Embryonic facial prominence (tissue), 1 donor: ENCODE results near the gene CAMK2N2.

Experiments
- DNase-seq: peaks from one replicate; pipeline ENCODE4 v3.0.0-alpha.2; 2016; ENCODE audit errors: extremely low spot score

Gene CAMK2N2

DNA sequence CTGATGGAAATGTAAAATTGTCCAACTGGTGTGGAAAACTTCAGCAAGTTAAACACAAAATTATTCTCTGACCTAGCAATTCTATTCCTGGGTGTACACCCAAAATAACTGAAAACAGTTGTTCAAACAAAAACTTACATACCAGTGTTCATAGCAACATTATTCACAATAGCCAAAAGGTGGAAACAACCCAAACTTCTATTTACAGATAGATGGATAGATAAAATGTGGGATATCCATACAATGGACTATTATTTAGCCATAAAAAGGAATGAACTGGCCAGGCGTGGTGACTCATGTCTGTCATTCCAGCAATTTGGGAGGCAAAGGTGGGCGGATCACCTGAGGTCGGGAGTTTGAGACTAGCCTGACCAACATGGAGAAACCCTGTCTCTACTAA is 38.8 kb downstream of the CAMK2N2 start:
- DNase-seq, result no peak

DNA sequence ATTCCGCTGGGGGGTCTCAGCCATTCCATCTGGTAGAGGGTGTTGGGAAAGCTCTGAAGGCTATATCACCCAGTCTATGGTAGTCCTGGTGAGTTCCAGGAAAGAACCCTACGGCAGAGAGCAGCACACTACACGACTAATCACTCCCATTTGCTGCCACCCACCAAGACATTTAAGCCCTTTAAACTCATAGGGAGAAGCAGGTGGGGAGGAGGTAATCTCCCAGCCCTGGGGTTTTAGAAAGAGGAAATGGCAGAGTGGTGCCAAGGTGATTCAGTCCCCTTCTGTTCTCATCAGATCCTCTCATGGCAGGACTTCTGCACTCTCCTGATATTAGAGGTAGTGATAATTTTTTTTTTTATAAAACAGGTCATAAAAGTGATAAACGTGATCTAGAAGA is 42.5 kb downstream of the CAMK2N2 start:
- no peak for DNase-seq

DNA sequence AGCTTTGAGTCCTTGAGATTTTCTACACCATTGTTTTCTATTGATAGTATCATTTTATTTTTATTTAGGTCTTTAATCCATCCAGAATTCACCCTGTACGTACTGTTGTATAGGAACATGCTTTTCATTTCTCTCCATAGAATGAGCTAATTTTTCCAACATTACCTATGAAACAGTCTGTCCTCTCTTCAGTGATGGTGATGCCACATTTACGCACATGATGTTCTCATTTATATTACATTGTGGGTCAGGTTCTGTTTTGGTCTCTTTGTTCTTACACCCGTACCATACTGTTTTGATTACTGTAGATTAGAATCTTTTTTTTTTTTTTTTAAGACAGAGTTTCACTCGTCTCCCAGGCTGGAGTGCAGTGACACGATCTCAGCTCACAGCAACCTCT is 49.6 kb downstream of the CAMK2N2 start:
- no peak for DNase-seq

DNA sequence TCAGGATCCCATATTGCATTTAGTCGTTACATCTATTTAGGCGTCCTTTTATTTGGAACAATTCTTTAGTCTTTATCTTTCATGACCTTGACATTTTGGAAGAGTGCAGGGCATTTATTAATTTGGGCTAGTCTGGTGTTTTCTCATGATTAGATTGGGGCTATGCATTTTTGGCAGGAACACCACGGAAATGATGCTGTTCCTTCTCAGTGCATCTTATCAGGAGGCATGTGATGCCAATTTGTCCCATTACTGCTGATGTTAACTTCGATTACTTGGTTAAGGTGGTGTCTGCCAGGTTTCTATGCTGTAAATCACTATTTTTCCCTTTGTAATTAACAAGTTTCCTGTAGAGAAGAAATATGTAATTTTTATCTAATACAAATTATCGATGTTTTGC is 50.1 kb downstream of the CAMK2N2 start:
- no peak for DNase-seq
